ENCODE data around the gene C19orf81.

C19orf81 gene

DNA sequence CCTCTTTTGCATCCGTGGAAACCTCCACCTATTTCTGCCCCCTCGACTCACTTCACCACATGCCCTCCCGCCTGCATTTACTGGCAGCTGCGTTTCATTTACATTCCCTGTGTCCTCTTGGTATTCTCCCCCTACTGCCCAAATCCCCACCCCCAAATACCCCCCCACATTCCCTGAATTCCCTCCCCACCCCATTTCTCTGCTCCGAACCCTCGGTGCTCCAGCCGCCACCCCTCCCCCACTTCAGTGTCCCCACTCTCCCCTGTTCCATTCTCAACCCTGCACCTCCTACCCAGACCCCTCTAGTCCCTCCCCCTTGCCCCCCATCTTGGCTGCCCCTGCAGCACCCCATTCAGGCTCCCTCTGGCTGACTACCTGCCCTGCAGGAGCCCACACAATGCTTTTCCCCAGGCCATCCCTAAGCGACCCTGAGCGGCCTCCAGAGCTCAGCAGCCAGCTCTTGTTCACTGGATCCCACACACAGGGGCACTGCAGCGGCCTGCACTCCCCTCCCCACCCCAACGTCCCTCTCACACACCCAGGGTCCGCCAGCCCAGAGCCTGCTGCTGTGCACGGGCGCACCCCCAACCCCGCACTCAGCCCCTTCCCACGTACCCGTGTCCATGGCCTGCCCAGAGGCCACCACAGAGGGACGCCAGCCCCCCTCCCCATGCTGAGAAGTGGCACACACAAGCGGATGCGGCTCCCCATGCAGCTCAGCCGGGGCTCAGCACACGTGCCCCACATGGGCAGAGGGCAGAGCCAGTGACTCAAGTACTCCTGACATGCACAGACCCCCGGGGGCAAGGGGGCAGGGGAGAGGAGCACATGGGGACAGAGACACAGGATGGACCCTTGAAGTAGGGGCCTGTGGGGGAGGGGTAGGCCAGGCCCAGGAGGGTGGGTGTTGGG is 44.1 kb downstream of the C19orf81 start:
- Histone ChIP-seq H3K36me3 (no peaks in the 10 kb centered on the region), H3K4me1 (ENCODE audit: control insufficient read depth in 1 of 2, insufficient read depth in 1 of 2, low read depth in 1 of 2, low read length in 1 of 2) (no peaks in the 10 kb centered on the region), H3K9me3 (no peaks in the 10 kb centered on the region), H3K4me3 (ENCODE audit: low read depth in 1 of 2, low read length in 1 of 2) (no peak overlapping the region), H3K27me3 (peaks cover 100% of the 10 kb centered on the region), H3K27ac (no peak overlapping the region)
- TF ChIP-seq, protein P1, sequence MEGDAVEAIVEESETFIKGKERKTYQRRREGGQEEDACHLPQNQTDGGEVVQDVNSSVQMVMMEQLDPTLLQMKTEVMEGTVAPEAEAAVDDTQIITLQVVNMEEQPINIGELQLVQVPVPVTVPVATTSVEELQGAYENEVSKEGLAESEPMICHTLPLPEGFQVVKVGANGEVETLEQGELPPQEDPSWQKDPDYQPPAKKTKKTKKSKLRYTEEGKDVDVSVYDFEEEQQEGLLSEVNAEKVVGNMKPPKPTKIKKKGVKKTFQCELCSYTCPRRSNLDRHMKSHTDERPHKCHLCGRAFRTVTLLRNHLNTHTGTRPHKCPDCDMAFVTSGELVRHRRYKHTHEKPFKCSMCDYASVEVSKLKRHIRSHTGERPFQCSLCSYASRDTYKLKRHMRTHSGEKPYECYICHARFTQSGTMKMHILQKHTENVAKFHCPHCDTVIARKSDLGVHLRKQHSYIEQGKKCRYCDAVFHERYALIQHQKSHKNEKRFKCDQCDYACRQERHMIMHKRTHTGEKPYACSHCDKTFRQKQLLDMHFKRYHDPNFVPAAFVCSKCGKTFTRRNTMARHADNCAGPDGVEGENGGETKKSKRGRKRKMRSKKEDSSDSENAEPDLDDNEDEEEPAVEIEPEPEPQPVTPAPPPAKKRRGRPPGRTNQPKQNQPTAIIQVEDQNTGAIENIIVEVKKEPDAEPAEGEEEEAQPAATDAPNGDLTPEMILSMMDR (IDR thresholded peaks at IDR 0.05) = no peak

DNA sequence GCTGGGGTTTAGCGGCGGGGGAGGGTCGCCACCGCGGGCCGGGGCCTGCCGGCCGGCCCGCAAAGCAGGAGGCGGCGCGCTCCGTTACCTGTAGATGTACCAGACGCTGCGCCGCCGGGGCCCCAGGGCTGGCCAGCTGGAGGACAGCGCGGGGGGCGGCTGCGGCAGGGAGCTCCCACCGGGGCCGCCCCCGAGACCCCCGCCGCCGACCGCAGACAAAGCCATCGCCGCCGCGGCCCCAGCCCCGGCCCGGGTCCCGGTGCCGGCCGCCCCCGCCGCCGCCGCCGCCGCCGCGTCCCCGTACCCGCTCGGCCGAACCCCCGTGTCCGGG is 45.5 kb downstream of the C19orf81 start:
- Histone ChIP-seq H3K4me3 (ENCODE audit: low read depth in 1 of 2, low read length in 1 of 2) (no peak overlapping the region), H3K9me3 (no peaks in the 10 kb centered on the region), H3K27me3 (peaks cover 100% of the 10 kb centered on the region), H3K4me1 (ENCODE audit: control insufficient read depth in 1 of 2, insufficient read depth in 1 of 2, low read depth in 1 of 2, low read length in 1 of 2) (no peaks in the 10 kb centered on the region), H3K27ac (no peak overlapping the region), H3K36me3 (no peaks in the 10 kb centered on the region)
- TF ChIP-seq, protein P1 (IDR thresholded peaks at IDR 0.05) = no peak

DNA sequence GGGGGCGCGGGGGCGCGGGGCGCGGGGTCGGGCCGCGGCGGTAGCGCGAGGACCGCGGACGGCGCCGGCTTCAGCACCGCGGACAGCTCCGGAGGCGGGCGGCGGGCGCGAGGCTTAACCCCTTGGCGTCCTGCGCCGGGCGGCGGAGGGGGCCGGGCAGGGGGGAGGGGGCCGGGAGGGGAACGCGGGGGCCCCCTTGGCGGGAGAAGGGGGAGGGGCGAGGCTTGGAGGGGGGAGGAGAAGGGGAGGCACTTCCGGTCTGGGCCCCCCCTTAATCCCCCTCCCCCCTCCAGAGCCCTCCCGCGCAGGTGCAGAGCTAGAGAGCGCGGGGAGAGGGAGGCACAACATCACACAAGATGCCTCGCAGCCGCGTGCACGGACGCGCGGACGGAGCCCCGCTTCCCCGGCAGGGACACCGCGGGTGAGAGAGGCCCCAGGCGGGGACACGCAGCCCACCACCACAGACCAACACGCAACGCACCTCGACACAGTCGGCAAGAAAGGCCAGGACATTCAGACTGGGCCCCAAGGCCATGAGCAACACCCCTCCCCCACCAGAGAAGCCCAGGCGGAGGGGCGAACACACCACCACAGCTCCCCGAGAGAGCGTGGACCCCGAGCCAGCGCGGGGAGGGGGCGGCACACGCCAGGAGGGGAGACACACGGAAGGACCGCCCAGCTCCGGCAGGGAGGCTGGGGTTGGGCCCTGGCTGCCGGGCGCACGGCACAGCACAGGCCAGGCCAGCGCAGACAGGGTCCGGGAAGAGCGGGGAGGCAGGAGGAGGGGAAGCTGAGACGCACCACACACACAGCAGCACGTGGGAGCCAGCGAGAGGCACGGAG is 46.2 kb downstream of the C19orf81 start:
- no peak overlapping the region for H3K27ac ChIP-seq
- H3K4me1 ChIP-seq (ENCODE audit: control insufficient read depth in 1 of 2, insufficient read depth in 1 of 2, low read depth in 1 of 2, low read length in 1 of 2) = no peaks in the 10 kb centered on the region
- TF ChIP-seq, protein P1 (IDR thresholded peaks at IDR 0.05) = no peak
- no peaks in the 10 kb centered on the region for H3K36me3 ChIP-seq
- no peaks in the 10 kb centered on the region for H3K9me3 ChIP-seq
- H3K4me3 ChIP-seq (ENCODE audit: low read depth in 1 of 2, low read length in 1 of 2) = no peak overlapping the region
- H3K27me3 ChIP-seq = peaks cover 98% of the 10 kb centered on the region

DNA sequence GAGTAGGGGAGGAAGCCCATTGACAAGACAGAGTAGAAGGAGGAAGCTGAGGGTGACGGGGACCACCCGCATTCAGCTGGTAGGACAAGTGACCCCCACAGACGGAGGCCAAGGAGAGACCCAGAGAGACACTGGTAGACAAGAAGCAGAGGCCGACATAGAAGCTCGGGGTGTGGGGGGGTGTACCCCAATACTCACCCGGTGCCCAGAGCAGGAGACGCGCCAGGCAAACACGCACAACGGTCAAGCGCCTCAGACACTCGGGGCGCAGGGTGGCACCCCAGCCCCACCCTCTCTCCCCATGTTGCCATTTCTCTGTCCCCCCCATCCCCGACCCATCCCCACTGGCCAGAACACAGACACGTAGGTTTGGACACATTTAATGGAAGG is 46.8 kb downstream of the C19orf81 start:
- no peaks in the 10 kb centered on the region for H3K9me3 ChIP-seq
- H3K4me3 ChIP-seq (ENCODE audit: low read depth in 1 of 2, low read length in 1 of 2) = no peak overlapping the region
- no peaks in the 10 kb centered on the region for H3K4me1 ChIP-seq (ENCODE audit: control insufficient read depth in 1 of 2, insufficient read depth in 1 of 2, low read depth in 1 of 2, low read length in 1 of 2)
- no peak overlapping the region for H3K27ac ChIP-seq
- TF ChIP-seq, protein P1 (IDR thresholded peaks at IDR 0.05) = no peak
- H3K27me3 ChIP-seq = peaks cover 95% of the 10 kb centered on the region
- H3K36me3 ChIP-seq = no peaks in the 10 kb centered on the region

DNA sequence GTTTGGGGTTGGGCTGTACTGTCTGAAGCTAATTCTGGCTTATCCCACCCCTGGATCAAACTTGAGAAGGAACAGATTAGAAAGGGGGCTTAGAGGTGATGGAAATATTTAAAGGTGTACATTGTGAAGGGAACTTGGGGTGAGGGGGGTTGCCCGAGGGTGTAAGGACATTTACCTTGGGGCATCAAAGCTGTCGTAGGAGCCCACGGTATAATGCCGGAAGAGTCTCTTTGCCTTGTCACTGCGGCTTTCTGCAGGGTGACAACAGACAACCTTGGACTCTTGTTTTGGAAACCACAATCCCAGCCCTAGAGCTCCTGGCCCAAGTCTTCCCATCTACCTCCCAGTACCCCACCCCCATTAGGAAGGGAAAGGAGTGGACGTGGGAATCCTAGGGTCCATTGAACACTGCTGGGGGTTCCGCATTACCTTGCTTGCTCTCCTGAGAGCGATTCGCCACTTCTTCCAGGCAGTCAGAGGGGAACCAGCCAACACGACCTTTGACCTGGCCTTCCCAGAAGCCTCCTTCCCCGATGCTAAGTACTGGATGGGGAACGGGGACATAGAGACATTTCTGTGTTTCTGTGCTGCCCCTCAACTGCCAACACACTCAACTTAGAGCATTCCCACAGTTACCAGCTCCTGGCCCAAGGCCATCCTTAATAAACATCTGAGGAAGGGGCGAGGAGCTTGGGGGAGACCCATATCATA is 48.3 kb downstream of the C19orf81 start:
- no peaks in the 10 kb centered on the region for H3K4me1 ChIP-seq (ENCODE audit: control insufficient read depth in 1 of 2, insufficient read depth in 1 of 2, low read depth in 1 of 2, low read length in 1 of 2)
- H3K27ac ChIP-seq = no peak overlapping the region
- TF ChIP-seq, protein P1 (IDR thresholded peaks at IDR 0.05) = no peak
- no peaks in the 10 kb centered on the region for H3K9me3 ChIP-seq
- H3K27me3 ChIP-seq = peaks cover 92% of the 10 kb centered on the region
- H3K36me3 ChIP-seq = no peaks in the 10 kb centered on the region
- no peak overlapping the region for H3K4me3 ChIP-seq (ENCODE audit: low read depth in 1 of 2, low read length in 1 of 2)
